OCI-LY7 (cell line): ENCODE measurements around the gene TIRAP. TPM values are rescaled to one million over a fixed set of nuclear protein-coding genes. Genes with fewer than 3 reads are reported as not detected.

Experiments used
- BruUV-seq: library from RNA; stranded (reverse); fragments of 400-500 nt; replicated peaks from 2 replicates; lab custom pipeline; 2021; lab: Mats Ljungman, UMichigan
- CTCF ChIA-PET: fragments of 300-600 bp; sonication (Branson Sonifier 250); formaldehyde crosslinking; loops from one replicate; lab custom pipeline; 2022; ENCODE audit warnings: antibody characterized with exemption; ENCODE audit not compliant: unreplicated experiment; lab: Charles Lee
- POLR2A ChIA-PET: fragments of 300-600 bp; sonication (Branson Sonifier 250); formaldehyde crosslinking; loops from one replicate; lab custom pipeline; 2022; ENCODE audit warnings: antibody characterized with exemption; lab: Charles Lee
- DNase-seq: peaks from one replicate; pipeline ENCODE4 v3.0.0-alpha.2; 2015; ENCODE audit warnings: low spot score
- H2AFZ ChIP-seq: fragments of 200-600 bp; sonication (generic), shearing (Covaris generic); 2 replicates; pipeline ENCODE4 v1.6.1; 2014; ENCODE audit warnings: mild to moderate bottlenecking, antibody characterized with exemption, low read length, moderate library complexity
- H3K27ac ChIP-seq: fragments of 200-600 bp; sonication (generic); 2 replicates; pipeline ENCODE4 v1.5.1; 2014; ENCODE audit warnings: mixed run types, low read depth, mild to moderate bottlenecking, moderate library complexity, low read length, inconsistent platforms; ENCODE audit not compliant: poor library complexity, severe bottlenecking
- H3K36me3 ChIP-seq: fragments of 200-600 bp; sonication (generic); 2 replicates; pipeline ENCODE4 v1.6.1; 2014; ENCODE audit warnings: mild to moderate bottlenecking, antibody characterized with exemption, low read length, moderate library complexity, mixed read lengths; ENCODE audit not compliant: insufficient read depth
- H3K4me1 ChIP-seq: fragments of 200-600 bp; sonication (generic); 2 replicates; pipeline ENCODE4 v1.5.1; 2014; ENCODE audit warnings: mild to moderate bottlenecking, low read length; ENCODE audit not compliant: insufficient read depth, poor library complexity, severe bottlenecking
- H3K4me2 ChIP-seq: fragments of 200-600 bp; sonication (generic); 2 replicates; pipeline ENCODE4 v1.6.1; 2014; ENCODE audit warnings: mild to moderate bottlenecking, low read length
- H3K4me3 ChIP-seq: fragments of 200-600 bp; sonication (generic); 2 replicates; pipeline ENCODE4 v1.5.1; 2014; ENCODE audit warnings: mild to moderate bottlenecking, low read depth, low read length; ENCODE audit not compliant: poor library complexity, severe bottlenecking
- H3K79me2 ChIP-seq: fragments of 200-600 bp; sonication (generic); 2 replicates; pipeline ENCODE4 v1.6.1; 2016; ENCODE audit warnings: low read depth, mild to moderate bottlenecking, low read length, moderate library complexity, mixed read lengths; ENCODE audit not compliant: insufficient read depth
- H3K9me2 ChIP-seq: fragments of 200-600 bp; sonication (generic); 2 replicates; pipeline ENCODE4 v1.6.1; 2016; ENCODE audit warnings: mild to moderate bottlenecking, low read length, mixed read lengths; ENCODE audit not compliant: insufficient read depth
- H3K9me3 ChIP-seq: fragments of 200-600 bp; sonication (generic); 2 replicates; pipeline ENCODE4 v1.6.1; 2014; ENCODE audit warnings: mild to moderate bottlenecking, mixed run types, low read length, mixed read lengths
- H4K20me1 ChIP-seq: fragments of 200-600 bp; sonication (generic); 2 replicates; pipeline ENCODE4 v1.6.1; 2014; ENCODE audit warnings: mild to moderate bottlenecking, antibody characterized with exemption, low read length, moderate library complexity, mixed read lengths; ENCODE audit not compliant: insufficient read depth
- EZH2phosphoT487 ChIP-seq: fragments of 200-600 bp; sonication (generic); IDR thresholded peaks from 2 replicates; pipeline ENCODE4 v1.6.1; 2018; ENCODE audit warnings: low read depth, borderline replicate concordance, mild to moderate bottlenecking, mixed run types, antibody characterized with exemption, low read length, moderate library complexity, mixed read lengths
- intact Hi-C: fragments of 100-400 bp; cut with micrococcal nuclease; formaldehyde crosslinking; loops from one replicate; pipeline ENCODE4 v1.10.0; 2022; ENCODE audit not compliant: unreplicated experiment
- total RNA-seq, 2 experiments: library from RNA; depleted of rRNA in 1 of 2; stranded (reverse); fragments of >200 nt in 1 of 2; shearing (Covaris generic) in 1 of 2; gene quantifications; 2 replicates each; pipeline ENCODE4 v1.2.3, GENCODE V29; 2014 to 2022
- TF ChIP-seq, protein P1 (sequence below): fragments of 200-600 bp; sonication (generic); conservative IDR thresholded peaks from 2 replicates; pipeline ENCODE4 v1.5.1; 2014; ENCODE audit warnings: mild to moderate bottlenecking, antibody characterized with exemption, low read length, moderate library complexity, mixed read lengths

Gene TIRAP
- total RNA-seq, 2 experiments from 2014 or later = 3.4 to 9.8 TPM

GRCh38 chr11:126277780-126278179, 5.1 kb upstream of the TIRAP start:
- Histone ChIP-seq H4K20me1 (no peaks in the 10 kb centered on the region), H3K4me1 (peaks cover 16% of the 10 kb centered on the region), H3K79me2 (no peaks in the 10 kb centered on the region), H2AFZ (no peak overlapping the region), H3K9me2 (no peaks in the 10 kb centered on the region), H3K9me3 (no peaks in the 10 kb centered on the region), H3K27ac (no peak overlapping the region), H3K4me2 (no peak overlapping the region), H3K36me3 (peaks cover 52% of the 10 kb centered on the region), H3K4me3 (no peak overlapping the region)
- intact Hi-C loops = no loop called here
- no peak for TF ChIP-seq EZH2phosphoT487
- TF ChIP-seq, protein P1, sequence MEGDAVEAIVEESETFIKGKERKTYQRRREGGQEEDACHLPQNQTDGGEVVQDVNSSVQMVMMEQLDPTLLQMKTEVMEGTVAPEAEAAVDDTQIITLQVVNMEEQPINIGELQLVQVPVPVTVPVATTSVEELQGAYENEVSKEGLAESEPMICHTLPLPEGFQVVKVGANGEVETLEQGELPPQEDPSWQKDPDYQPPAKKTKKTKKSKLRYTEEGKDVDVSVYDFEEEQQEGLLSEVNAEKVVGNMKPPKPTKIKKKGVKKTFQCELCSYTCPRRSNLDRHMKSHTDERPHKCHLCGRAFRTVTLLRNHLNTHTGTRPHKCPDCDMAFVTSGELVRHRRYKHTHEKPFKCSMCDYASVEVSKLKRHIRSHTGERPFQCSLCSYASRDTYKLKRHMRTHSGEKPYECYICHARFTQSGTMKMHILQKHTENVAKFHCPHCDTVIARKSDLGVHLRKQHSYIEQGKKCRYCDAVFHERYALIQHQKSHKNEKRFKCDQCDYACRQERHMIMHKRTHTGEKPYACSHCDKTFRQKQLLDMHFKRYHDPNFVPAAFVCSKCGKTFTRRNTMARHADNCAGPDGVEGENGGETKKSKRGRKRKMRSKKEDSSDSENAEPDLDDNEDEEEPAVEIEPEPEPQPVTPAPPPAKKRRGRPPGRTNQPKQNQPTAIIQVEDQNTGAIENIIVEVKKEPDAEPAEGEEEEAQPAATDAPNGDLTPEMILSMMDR = no peak
- no peak for DNase-seq
- CTCF ChIA-PET = no interaction called here
- BruUV-seq = no TSS peak
- POLR2A ChIA-PET = no interaction called here

DNA sequence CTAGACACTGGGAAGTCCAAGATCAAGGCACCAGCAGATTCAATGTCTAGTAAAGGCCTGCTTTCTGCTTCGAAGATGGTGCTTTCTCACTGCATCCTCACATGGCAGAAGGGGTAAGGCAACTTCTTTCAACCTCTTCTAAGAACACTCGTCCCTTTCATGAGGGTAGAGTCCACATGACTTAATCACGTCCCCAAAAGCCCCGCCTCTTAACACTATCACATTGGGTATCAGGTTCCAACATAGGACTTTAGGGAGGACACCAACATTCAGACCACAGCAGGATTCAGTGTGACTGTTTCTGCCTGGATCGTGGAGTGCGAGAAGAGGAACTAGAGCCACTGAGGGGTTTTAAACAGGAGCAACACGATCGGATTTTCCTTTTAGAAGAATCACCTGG, 3.7 kb upstream of the TIRAP start:
- no peaks in the 10 kb centered on the region for H4K20me1 ChIP-seq
- DNase-seq = no peak
- H3K36me3 ChIP-seq = peaks cover 38% of the 10 kb centered on the region
- no peak overlapping the region for H3K27ac ChIP-seq
- ChIA-PET CTCF (no interaction called here), POLR2A (interaction anchor here (1.1 kb wide), 1 partner anchor 9 kb away, joined by 3 read pairs; no protein-coding TSS in a partner anchor)
- no TSS peak for BruUV-seq
- intact Hi-C loops = no loop called here
- no peak overlapping the region for H3K4me2 ChIP-seq
- no peaks in the 10 kb centered on the region for H3K79me2 ChIP-seq
- TF ChIP-seq EZH2phosphoT487 = no peak
- TF ChIP-seq, protein P1 = no peak
- peaks cover 26% of the 10 kb centered on the region for H3K4me1 ChIP-seq
- no peak overlapping the region for H2AFZ ChIP-seq
- H3K9me3 ChIP-seq = no peaks in the 10 kb centered on the region
- H3K4me3 ChIP-seq = no peak overlapping the region
- H3K9me2 ChIP-seq = no peaks in the 10 kb centered on the region

DNA sequence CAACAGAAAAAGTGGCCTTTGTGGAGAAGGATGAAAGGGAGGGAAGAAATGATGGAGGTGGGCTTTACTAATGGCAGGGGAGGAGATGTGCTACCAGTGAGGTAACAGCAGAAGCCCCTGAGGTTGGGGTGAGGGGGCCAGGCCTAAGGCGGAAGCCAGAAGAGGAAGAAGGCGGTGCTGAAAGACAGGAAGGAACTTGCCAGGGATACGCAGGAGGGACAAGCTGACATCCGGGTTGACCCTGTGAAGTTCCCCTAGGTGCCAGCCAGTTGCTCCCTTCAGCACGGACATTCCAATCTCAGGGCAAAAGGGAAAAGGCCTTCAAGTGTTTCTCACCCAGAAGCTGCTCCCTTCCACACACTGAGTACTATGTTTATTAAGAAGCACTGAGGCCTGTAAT, 2.3 kb upstream of the TIRAP start:
- H3K4me2 ChIP-seq = peak overlapping the region; percentile 24; the same call in 1 of the 2 replicates
- CTCF ChIA-PET = interaction anchor here (0.5 kb wide), 1 partner anchor 75 kb away, joined by 6 read pairs; the partner anchor contains the start of gene ST3GAL4
- no TSS peak for BruUV-seq
- POLR2A ChIA-PET = interaction anchor here (0.7 to 1.3 kb wide), 4 partner anchors 9 to 87 kb away, joined by 3 to 6 read pairs (median 6); no protein-coding TSS in a partner anchor
- H3K4me1 ChIP-seq = peaks cover 34% of the 10 kb centered on the region
- H3K36me3 ChIP-seq = peaks cover 26% of the 10 kb centered on the region
- peak; percentile 44 for DNase-seq
- H4K20me1 ChIP-seq = no peaks in the 10 kb centered on the region
- no peaks in the 10 kb centered on the region for H3K79me2 ChIP-seq
- H2AFZ ChIP-seq = no peak overlapping the region
- no peak for TF ChIP-seq EZH2phosphoT487
- TF ChIP-seq, protein P1 = no peak
- no peaks in the 10 kb centered on the region for H3K9me2 ChIP-seq
- no peak overlapping the region for H3K4me3 ChIP-seq
- intact Hi-C loops = no loop called here
- H3K27ac ChIP-seq = no peak overlapping the region
- H3K9me3 ChIP-seq = no peaks in the 10 kb centered on the region
